HFFc6 (cell line): Measurements from ENCODE around the gene ABHD15. TPM values are rescaled to one million over a fixed set of nuclear protein-coding genes. Genes with fewer than 3 reads are reported as not detected.
A peak's percentile ranks its signal among the peaks of the same experiment; 100 is the strongest.

Experiments
- DNase-seq: peaks from one replicate; pipeline ENCODE4 v3.0.0-alpha.2; 2018
- H3K27ac Mint-ChIP-seq: 2 replicates; pipeline ENCODE4 v1.8.0; 2020; ENCODE audit warnings: mild to moderate bottlenecking, mixed read lengths
- H3K27me3 Mint-ChIP-seq: 2 replicates; pipeline ENCODE4 v1.8.0; 2021; ENCODE audit warnings: mild to moderate bottlenecking, moderate library complexity, mixed read lengths; ENCODE audit not compliant: insufficient read depth
- H3K36me3 Mint-ChIP-seq: 2 replicates; pipeline ENCODE4 v1.8.0; 2021; ENCODE audit warnings: low read depth, mixed read lengths
- H3K4me1 Mint-ChIP-seq: 2 replicates; pipeline ENCODE4 v1.8.0; 2020; ENCODE audit warnings: low read depth, mixed read lengths
- H3K4me3 Mint-ChIP-seq: 2 replicates; pipeline ENCODE4 v1.8.0; 2020; ENCODE audit warnings: mild to moderate bottlenecking, moderate library complexity, mixed read lengths
- H3K9me3 Mint-ChIP-seq: 2 replicates; pipeline ENCODE4 v1.8.0; 2020; ENCODE audit warnings: mild to moderate bottlenecking, mixed read lengths
- CTCF ChIP-seq: fragments of 200-600 bp; sonication (generic); IDR thresholded peaks from 2 replicates; pipeline ENCODE4 v1.5.0; 2021; ENCODE audit warnings: antibody characterized with exemption, mild to moderate bottlenecking
- long read RNA-seq: library from polyadenylated mRNA; unstranded; transcript quantifications from one replicate; pipeline ENCODE4 v2.0.0, GENCODE V29; 2019
- total RNA-seq, 6 experiments: library from RNA; stranded (reverse); fragmentation: NEBNext Ultra II Directional; extraction: Animal tissue kit (Norgen Biotek cat#: 25700); gene quantifications; 2 replicates in 1 of 6; 3 replicates in 5 of 6; pipeline ENCODE4 v1.2.3, GENCODE V29; 2021

ABHD15 gene
- total RNA-seq = 1 to 10 TPM; 6.4 to 9.8 (median 7.0) TPM
- long read RNA-seq, partial matches to known transcripts = 0 of 1 reads
- long read RNA-seq, other reads (novel, unspliced or antisense) = 0 of 1 reads

- peaks cover 15% of the 10 kb centered on the region for H3K4me1 Mint-ChIP-seq
- DNase-seq = peak; percentile 25
- peaks cover 5% of the 10 kb centered on the region; the same call in 1 of the 2 replicates for H3K36me3 Mint-ChIP-seq
- H3K9me3 Mint-ChIP-seq = no peaks in the 10 kb centered on the region
- H3K4me3 Mint-ChIP-seq = peak within 1 kb of the TSS; percentile 96
- no peak for TF ChIP-seq CTCF
- no peaks in the 10 kb centered on the region; the same call in 1 of the 2 replicates for H3K27me3 Mint-ChIP-seq
- H3K27ac Mint-ChIP-seq = peak within 1 kb of the TSS; percentile 89
Observed at GRCh38 chr17:29566473-29567303, at the start of gene ABHD15. Gene ABHD15, minus strand, starts transcription at chr17:29567037. Its CDS starts 71 bp downstream, at chr17:29566966.

- peak; percentile 28 for DNase-seq
- no peak for TF ChIP-seq CTCF
- Mint-ChIP-seq H3K27ac (no peak overlapping the region; the same call in none of the 2 replicates), H3K4me3 (peak overlapping the region; percentile 83), H3K4me1 (peaks cover 44% of the 10 kb centered on the region), H3K9me3 (no peaks in the 10 kb centered on the region), H3K36me3 (no peaks in the 10 kb centered on the region), H3K27me3 (peaks cover 2% of the 10 kb centered on the region)
Observed at GRCh38 chr17:29615492-29616299, 48.9 kb upstream of the ABHD15 start.

GRCh38 chr17:29615048-29615385 lies 48.2 kb upstream of the ABHD15 start:
- Mint-ChIP-seq H3K36me3 (no peaks in the 10 kb centered on the region), H3K27ac (peak overlapping the region; percentile 42), H3K27me3 (peaks cover 2% of the 10 kb centered on the region), H3K4me3 (peak overlapping the region; percentile 83), H3K9me3 (no peaks in the 10 kb centered on the region), H3K4me1 (peaks cover 37% of the 10 kb centered on the region)
- TF ChIP-seq CTCF = no peak
- DNase-seq = no peak

- H3K4me1 Mint-ChIP-seq = peaks cover 32% of the 10 kb centered on the region
- no peak for TF ChIP-seq CTCF
- H3K27ac Mint-ChIP-seq = no peak overlapping the region; the same call in 1 of the 2 replicates
- no peaks in the 10 kb centered on the region for H3K9me3 Mint-ChIP-seq
- H3K36me3 Mint-ChIP-seq = no peaks in the 10 kb centered on the region
- no peak for DNase-seq
- H3K4me3 Mint-ChIP-seq = peak overlapping the region; percentile 83
- H3K27me3 Mint-ChIP-seq = peaks cover 2% of the 10 kb centered on the region
Observed at GRCh38 chr17:29614349-29615047, 47.7 kb upstream of the ABHD15 start.

- Mint-ChIP-seq H3K27ac (no peak overlapping the region), H3K36me3 (no peaks in the 10 kb centered on the region), H3K27me3 (peaks cover 2% of the 10 kb centered on the region), H3K4me3 (no peak overlapping the region; the same call in 1 of the 2 replicates), H3K9me3 (no peaks in the 10 kb centered on the region), H3K4me1 (peaks cover 26% of the 10 kb centered on the region)
- no peak for TF ChIP-seq CTCF
- no peak for DNase-seq
Observed at GRCh38 chr17:29613856-29614255, 47.0 kb upstream of the ABHD15 start.
